HG03439 (cell line): ENCODE measurements around the gene PJVK.
A peak's percentile ranks its signal among the peaks of the same experiment; 100 is the strongest.

Experiments
- ATAC-seq: cut with Tn5 transposase; IDR thresholded peaks from one replicate; pipeline ENCODE4 v1.9.1; 2021; ENCODE audit warnings: mild to moderate bottlenecking, moderate library complexity; ENCODE audit not compliant: unreplicated experiment

PJVK gene

GRCh38 chr2:178479758-178480226, 28.6 kb downstream of the PJVK start:
- no peak for ATAC-seq

GRCh38 chr2:178480227-178481181, 29.3 kb downstream of the PJVK start, which contains the start of gene PLEKHA3:
TSS of gene PLEKHA3 (plus strand) at chr2:178480457. CDS start at chr2:178480870, 413 bp downstream.
- peak; percentile 73 for ATAC-seq

GRCh38 chr2:178482437-178482836, 31.3 kb downstream of the PJVK start:
- ATAC-seq: peak; percentile 29

- ATAC-seq: no peak
These were observed 33.3 kb downstream of the PJVK start for GRCh38 chr2:178484245-178485041.

- no peak for ATAC-seq
These were observed 34.2 kb downstream of the PJVK start for GRCh38 chr2:178485356-178485755.

- ATAC-seq: no peak
These were observed 40.4 kb downstream of the PJVK start for GRCh38 chr2:178491612-178492011.

GRCh38 chr2:178496049-178496448, 44.9 kb downstream of the PJVK start:
- no peak for ATAC-seq

GRCh38 chr2:178498137-178498536, 47.0 kb downstream of the PJVK start:
- ATAC-seq: no peak

- no peak for ATAC-seq
These were observed 48.5 kb downstream of the PJVK start for GRCh38 chr2:178499640-178500039.

GRCh38 chr2:178502751-178503150, 51.6 kb downstream of the PJVK start:
- ATAC-seq: no peak

GRCh38 chr2:178506101-178506500, 54.9 kb downstream of the PJVK start:
- ATAC-seq: no peak

- ATAC-seq: no peak
These were observed 55.3 kb downstream of the PJVK start for GRCh38 chr2:178506524-178506923.

- no peak for ATAC-seq
These were observed 55.8 kb downstream of the PJVK start for GRCh38 chr2:178506949-178507348.

GRCh38 chr2:178508646-178509045, 57.5 kb downstream of the PJVK start:
- no peak for ATAC-seq

GRCh38 chr2:178510384-178510783, 59.2 kb downstream of the PJVK start:
- no peak for ATAC-seq
